ENCODE data around the gene SLX4.
"Not testable (repeated sequence)": the region's sequence is repeated elsewhere in the genome, so short reads cannot be mapped to it uniquely, and the experiment has no call there.

SLX4 gene

GRCh38 chr16:3641801-3642396 lies 30.5 kb upstream of the SLX4 start:
- no peak for DNase-seq

- no peak for DNase-seq
These were observed 29.5 kb upstream of the SLX4 start for GRCh38 chr16:3640632-3641501.

- DNase-seq, result no peak
These were observed 28.8 kb upstream of the SLX4 start for GRCh38 chr16:3640207-3640606.

GRCh38 chr16:3638916-3639644 lies 27.7 kb upstream of the SLX4 start:
- no peak for DNase-seq

- DNase-seq, result peak; percentile 68
These were observed 26.0 kb upstream of the SLX4 start for GRCh38 chr16:3637371-3637923.

- DNase-seq, result peak; percentile 81
These were observed 14.7 kb upstream of the SLX4 start for GRCh38 chr16:3625911-3626732.

- no peak for DNase-seq
These were observed 13.9 kb upstream of the SLX4 start for GRCh38 chr16:3625331-3625730.

GRCh38 chr16:3623642-3624041 lies 12.2 kb upstream of the SLX4 start:
- no peak for DNase-seq

- DNase-seq, result no peak
These were observed 7.3 kb upstream of the SLX4 start for GRCh38 chr16:3618769-3619141.

- peak; percentile 13 for DNase-seq
These were observed 1.4 kb upstream of the SLX4 start for GRCh38 chr16:3612510-3613466.

GRCh38 chr16:3610698-3611145 lies 684 bp downstream of the SLX4 start:
- peak; percentile 58 for DNase-seq

- DNase-seq, result peak; percentile 60
These were observed 1.3 kb downstream of the SLX4 start for GRCh38 chr16:3609895-3610697.

GRCh38 chr16:3608976-3609375 lies 2.4 kb downstream of the SLX4 start:
- DNase-seq, result not testable (repeated sequence)

GRCh38 chr16:3608069-3608468 lies 3.3 kb downstream of the SLX4 start:
- no peak for DNase-seq

GRCh38 chr16:3607634-3608033 lies 3.8 kb downstream of the SLX4 start:
- DNase-seq, result no peak

- DNase-seq, result no peak
These were observed 4.2 kb downstream of the SLX4 start for GRCh38 chr16:3607161-3607560.

GRCh38 chr16:3606441-3606840 lies 5.0 kb downstream of the SLX4 start:
- DNase-seq, result no peak

- no peak for DNase-seq
These were observed 9.1 kb downstream of the SLX4 start for GRCh38 chr16:3602320-3602653.

- no peak for DNase-seq
These were observed 9.6 kb downstream of the SLX4 start for GRCh38 chr16:3601614-3602319.

GRCh38 chr16:3599922-3600321 lies 11.5 kb downstream of the SLX4 start:
- DNase-seq, result no peak
